HepG2 (cell line): ENCODE measurements around the gene CIROP. TPM values are rescaled to one million over a fixed set of nuclear protein-coding genes. Genes with fewer than 3 reads are reported as not detected.
A peak's percentile ranks its signal among the peaks of the same experiment; 100 is the strongest.

Source experiments
- CSRNP1 ChIP-seq: sonication (generic); formaldehyde crosslinking; IDR thresholded peaks from 2 replicates; pipeline ENCODE4 v1.8.1; 2023; ENCODE audit warnings: mild to moderate bottlenecking, missing genetic modification reagents
- IRF2 ChIP-seq: IDR thresholded peaks from 2 replicates; pipeline ENCODE4 v1.6.1; 2018; ENCODE audit warnings: missing genetic modification reagents, missing compliant biosample characterization
- LCORL ChIP-seq, 2 experiments: fragments of 450-650 bp in 1 of 2; sonication (generic) in 1 of 2; formaldehyde crosslinking in 1 of 2; IDR thresholded peaks; 2 replicates each; pipeline versions ENCODE4 v1.5.0 to v1.6.1; 2017 to 2020; ENCODE audit warnings: antibody characterized with exemption in 1 of 2, missing genetic modification reagents in 1 of 2
- MAX ChIP-seq: IDR thresholded peaks from 2 replicates; pipeline ENCODE4 v1.6.1; 2012; ENCODE audit warnings: inconsistent platforms
- PATZ1 ChIP-seq: sonication (generic); formaldehyde crosslinking; IDR thresholded peaks from 2 replicates; pipeline ENCODE4 v1.4.0; 2020; ENCODE audit warnings: missing genetic modification reagents
- PAX8 ChIP-seq: sonication (generic); formaldehyde crosslinking; IDR thresholded peaks from 2 replicates; pipeline ENCODE4 v1.8.0; 2022; ENCODE audit warnings: mild to moderate bottlenecking, missing genetic modification reagents, borderline replicate concordance
- POLR2AphosphoS5 ChIP-seq: IDR thresholded peaks from 2 replicates; pipeline ENCODE4 v1.6.1; 2012; ENCODE audit warnings: low read depth, low read length
- SMAD9 ChIP-seq: sonication (generic); formaldehyde crosslinking; IDR thresholded peaks from 2 replicates; pipeline ENCODE4 v1.5.1; 2020; ENCODE audit warnings: mild to moderate bottlenecking, missing genetic modification reagents
- SP1 ChIP-seq, 2 experiments: fragments of 450-650 bp in 1 of 2; sonication (generic) in 1 of 2; formaldehyde crosslinking in 1 of 2; IDR thresholded peaks; 2 replicates each; pipeline versions ENCODE4 v1.4.0 to v1.6.1; 2016 to 2020; ENCODE audit warnings: missing genetic modification reagents in 1 of 2
- SP2 ChIP-seq: sonication (generic); formaldehyde crosslinking; IDR thresholded peaks from 2 replicates; pipeline ENCODE4 v1.5.1; 2020; ENCODE audit warnings: mild to moderate bottlenecking, missing genetic modification reagents
- TBP ChIP-seq: sonication (generic); formaldehyde crosslinking; IDR thresholded peaks from 2 replicates; pipeline ENCODE4 v1.5.0; 2020; ENCODE audit warnings: missing genetic modification reagents
- TOPORS ChIP-seq: sonication (generic); formaldehyde crosslinking; IDR thresholded peaks from 2 replicates; pipeline ENCODE4 v1.8.0; 2023; ENCODE audit warnings: mild to moderate bottlenecking, missing genetic modification reagents
- ZFYVE20 ChIP-seq: sonication (generic); formaldehyde crosslinking; IDR thresholded peaks from 2 replicates; pipeline ENCODE4 v1.8.0; 2023; ENCODE audit warnings: low read depth, mild to moderate bottlenecking, moderate library complexity, missing genetic modification reagents, borderline replicate concordance
- ZIK1 ChIP-seq: sonication (generic); formaldehyde crosslinking; IDR thresholded peaks from 2 replicates; pipeline ENCODE4 v1.5.0; 2020; ENCODE audit warnings: mild to moderate bottlenecking, low read depth, missing genetic modification reagents, borderline replicate concordance
- ZNF143 ChIP-seq: sonication (generic); formaldehyde crosslinking; IDR thresholded peaks from 2 replicates; pipeline ENCODE4 v1.4.0; 2020; ENCODE audit warnings: missing genetic modification reagents
- ZNF160 ChIP-seq: sonication (generic); formaldehyde crosslinking; IDR thresholded peaks from 2 replicates; pipeline ENCODE4 v1.8.0; 2022; ENCODE audit warnings: mild to moderate bottlenecking, inconsistent platforms, missing genetic modification reagents
- ZNF3 ChIP-seq: IDR thresholded peaks from 2 replicates; pipeline ENCODE4 v1.7.0; 2017; ENCODE audit warnings: inconsistent platforms
- ZNF331 ChIP-seq: sonication (generic); formaldehyde crosslinking; IDR thresholded peaks from 2 replicates; pipeline ENCODE4 v1.4.0; 2020; ENCODE audit warnings: missing genetic modification reagents
- ZNF33A ChIP-seq: sonication (generic); formaldehyde crosslinking; IDR thresholded peaks from 2 replicates; pipeline ENCODE4 v1.5.1; 2020; ENCODE audit warnings: missing genetic modification reagents, mild to moderate bottlenecking, moderate library complexity, borderline replicate concordance
- ZNF598 ChIP-seq: sonication (generic); formaldehyde crosslinking; IDR thresholded peaks from 2 replicates; pipeline ENCODE4 v1.5.1; 2020; ENCODE audit warnings: mild to moderate bottlenecking, missing genetic modification reagents, borderline replicate concordance
- ZNF773 ChIP-seq: sonication (generic); formaldehyde crosslinking; IDR thresholded peaks from 2 replicates; pipeline ENCODE4 v1.4.0; 2020; ENCODE audit warnings: missing genetic modification reagents, borderline replicate concordance
- polyA plus RNA-seq, 8 experiments: library from polyadenylated mRNA; depleted of rRNA in 3 of 8; stranded (reverse) in 7 of 8; unstranded in 1 of 8; fragments of >200 nt; fragmentation: Illumina TruSeq in 4 of 8; extraction: Trizol in 4 of 8; gene quantifications; 2 replicates each; pipeline versions ENCODE4 v1.2.1 to v1.2.3, GENCODE V29; 2011 to 2016; ENCODE audit warnings: low read depth in 4 of 8, missing spikeins in 1 of 8, mixed read lengths in 1 of 8; ENCODE audit not compliant: insufficient read depth in 1 of 8
- total RNA-seq, 5 experiments: library from RNA; depleted of rRNA; stranded (reverse); fragments of >200 nt; fragmentation: Illumina TruSeq; extraction: Trizol; gene quantifications; 2 replicates each; pipeline ENCODE4 v1.2.3, GENCODE V29; 2016; ENCODE audit warnings: low read depth in 1 of 5
- TF ChIP-seq, protein P1 (sequence below): sonication (generic); formaldehyde crosslinking; IDR thresholded peaks from 2 replicates; pipeline ENCODE4 v1.8.0; 2022; ENCODE audit warnings: mild to moderate bottlenecking, missing genetic modification reagents
- TF ChIP-seq, protein P2 (sequence below): sonication (generic); formaldehyde crosslinking; IDR thresholded peaks from 2 replicates; pipeline ENCODE4 v1.4.0; 2020; ENCODE audit warnings: missing genetic modification reagents

Gene CIROP
- total and polyA plus RNA-seq, 2 of the 13 experiments (the other 11 are each of a cell fraction or from before 2014, with no cell fraction given), result 0.07 TPM; not detected in 1

GRCh38 chr14:23070262-23071129 is 34.3 kb downstream of the CIROP start (continued):
- TF ChIP-seq, protein P1, sequence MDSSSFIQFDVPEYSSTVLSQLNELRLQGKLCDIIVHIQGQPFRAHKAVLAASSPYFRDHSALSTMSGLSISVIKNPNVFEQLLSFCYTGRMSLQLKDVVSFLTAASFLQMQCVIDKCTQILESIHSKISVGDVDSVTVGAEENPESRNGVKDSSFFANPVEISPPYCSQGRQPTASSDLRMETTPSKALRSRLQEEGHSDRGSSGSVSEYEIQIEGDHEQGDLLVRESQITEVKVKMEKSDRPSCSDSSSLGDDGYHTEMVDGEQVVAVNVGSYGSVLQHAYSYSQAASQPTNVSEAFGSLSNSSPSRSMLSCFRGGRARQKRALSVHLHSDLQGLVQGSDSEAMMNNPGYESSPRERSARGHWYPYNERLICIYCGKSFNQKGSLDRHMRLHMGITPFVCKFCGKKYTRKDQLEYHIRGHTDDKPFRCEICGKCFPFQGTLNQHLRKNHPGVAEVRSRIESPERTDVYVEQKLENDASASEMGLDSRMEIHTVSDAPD (CRISPR knock-in tag), result no peak
- TF ChIP-seq IRF2 (CRISPR knock-in tag) (0 out of 2 replicates have a peak, but pooled peaks have one; percentile 5), PATZ1 (peak; percentile 71), ZNF331 (CRISPR knock-in tag) (peak; percentile 55; the same call in 1 of the 2 replicates), SP1 (IDR thresholded peaks at IDR 0.05) (no peak), SP1 (CRISPR knock-in tag; IDR thresholded peaks at IDR 0.05) (no peak), MAX (0 out of 2 replicates have a peak, but pooled peaks have one; percentile 9), ZNF33A (CRISPR knock-in tag) (no peak), POLR2AphosphoS5 (no peak; the same call in 1 of the 2 replicates), ZNF3 (CRISPR knock-in tag) (0 out of 2 replicates have a peak, but pooled peaks have one; percentile 51), ZNF160 (no peak), LCORL (IDR thresholded peaks at IDR 0.05) (no peak), LCORL (CRISPR knock-in tag; IDR thresholded peaks at IDR 0.05) (no peak; the same call in 1 of the 2 replicates), ZIK1 (CRISPR knock-in tag) (no peak), PAX8 (CRISPR knock-in tag) (0 out of 2 replicates have a peak, but pooled peaks have one; percentile 75), ZNF143 (CRISPR knock-in tag) (no peak), SMAD9 (0 out of 2 replicates have a peak, but pooled peaks have one; percentile 8), ZNF773 (CRISPR knock-in tag) (no peak), TOPORS (0 out of 2 replicates have a peak, but pooled peaks have one; percentile 7), SP2 (no peak), TBP (CRISPR knock-in tag) (no peak), ZNF598 (CRISPR knock-in tag) (0 out of 2 replicates have a peak, but pooled peaks have one; percentile 5), ZFYVE20 (CRISPR knock-in tag) (no peak), CSRNP1 (CRISPR knock-in tag) (no peak)
- TF ChIP-seq, protein P2, sequence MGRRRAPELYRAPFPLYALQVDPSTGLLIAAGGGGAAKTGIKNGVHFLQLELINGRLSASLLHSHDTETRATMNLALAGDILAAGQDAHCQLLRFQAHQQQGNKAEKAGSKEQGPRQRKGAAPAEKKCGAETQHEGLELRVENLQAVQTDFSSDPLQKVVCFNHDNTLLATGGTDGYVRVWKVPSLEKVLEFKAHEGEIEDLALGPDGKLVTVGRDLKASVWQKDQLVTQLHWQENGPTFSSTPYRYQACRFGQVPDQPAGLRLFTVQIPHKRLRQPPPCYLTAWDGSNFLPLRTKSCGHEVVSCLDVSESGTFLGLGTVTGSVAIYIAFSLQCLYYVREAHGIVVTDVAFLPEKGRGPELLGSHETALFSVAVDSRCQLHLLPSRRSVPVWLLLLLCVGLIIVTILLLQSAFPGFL (CRISPR knock-in tag), result no peak
